SH-SY5Y (cell line): ENCODE results near the gene ORAI2.
"Not testable (repeated sequence)": the region's sequence is repeated elsewhere in the genome, so short reads cannot be mapped to it uniquely, and the experiment has no call there.

Experiments
- GATA2 ChIP-seq: IDR thresholded peaks from 2 replicates; pipeline ENCODE4 v1.6.1; 2011; ENCODE audit warnings: mild to moderate bottlenecking, low read depth, low read length
- GATA3 ChIP-seq: IDR thresholded peaks from 2 replicates; pipeline ENCODE4 v1.6.1; 2011; ENCODE audit warnings: low read depth, mild to moderate bottlenecking, low read length, moderate library complexity

The ORAI2 gene

GRCh38 chr7:102468478-102469350 is 35.3 kb downstream of the ORAI2 start:
- TF ChIP-seq GATA2 = no peak
- TF ChIP-seq GATA3 = no peak

- TF ChIP-seq GATA2 (no peak), GATA3 (no peak)
Observed at GRCh38 chr7:102469351-102469971, 36.1 kb downstream of the ORAI2 start.

- TF ChIP-seq GATA3 (no peak), GATA2 (no peak)
Observed at GRCh38 chr7:102469972-102470825, 36.8 kb downstream of the ORAI2 start.

- TF ChIP-seq GATA3 = no peak
- TF ChIP-seq GATA2 = no peak
Observed at GRCh38 chr7:102471791-102472125, 38.4 kb downstream of the ORAI2 start.

- TF ChIP-seq GATA2 (no peak), GATA3 (no peak)
Observed at GRCh38 chr7:102472126-102473041, 39.0 kb downstream of the ORAI2 start.

- no peak for TF ChIP-seq GATA3
- no peak for TF ChIP-seq GATA2
Observed at GRCh38 chr7:102473271-102473991, 40.1 kb downstream of the ORAI2 start.

- not testable (repeated sequence) for TF ChIP-seq GATA2, GATA3
Observed at GRCh38 chr7:102478314-102479208, 45.2 kb downstream of the ORAI2 start, which contains the start of gene POLR2J. TSS of gene POLR2J (minus strand) at chr7:102478922. CDS start at chr7:102478860, 62 bp downstream.
